A172 (cell line): ENCODE measurements around the gene GNG2. TPM values are rescaled to one million over a fixed set of nuclear protein-coding genes. Genes with fewer than 3 reads are reported as not detected.

ENCODE experiments used
- total RNA-seq: library from RNA; depleted of rRNA; stranded (reverse); fragments of >200 nt; shearing (Covaris generic); gene quantifications from 2 replicates; pipeline ENCODE4 v1.2.3, GENCODE V29; 2014; rRNA removed

The GNG2 gene
- total RNA-seq, 1 experiment from 2014 or later: 8.5 TPM

Other genes starting within 250 kb of the GNG2 start
- gene FRMD6, start 208.7 kb upstream of the GNG2 start, total RNA-seq: 47.9 and 53.1 TPM in 2 replicates
- 124 TPM in 2 replicates for gene RTRAF, start 128.9 kb downstream of the GNG2 start, total RNA-seq
- not detected in 2 replicates for gene NID2, start 208.4 kb downstream of the GNG2 start, total RNA-seq